Coronary artery (tissue), 2 donors: Measurements from ENCODE around the gene ATG2B.

Experiments
- DNase-seq: peaks from one replicate; pipeline ENCODE4 v3.0.0-alpha.2; 2017; ENCODE audit warnings: low spot score
- H3K27ac ChIP-seq, 2 donors: fragments of 200-600 bp; sonication (generic); one replicate each; pipeline ENCODE4 v1.5.1; 2016 to 2019
- H3K4me3 ChIP-seq: fragments of 200-600 bp; sonication (generic); 2 replicates; pipeline ENCODE4 v1.5.1; 2016; ENCODE audit warnings: mild to moderate bottlenecking, moderate library complexity
- TF ChIP-seq, protein P1 (sequence below): fragments of 200-600 bp; sonication (generic); IDR thresholded peaks from one replicate; pipeline ENCODE4 v1.5.1; 2019; ENCODE audit warnings: antibody characterized with exemption

Gene ATG2B

DNA sequence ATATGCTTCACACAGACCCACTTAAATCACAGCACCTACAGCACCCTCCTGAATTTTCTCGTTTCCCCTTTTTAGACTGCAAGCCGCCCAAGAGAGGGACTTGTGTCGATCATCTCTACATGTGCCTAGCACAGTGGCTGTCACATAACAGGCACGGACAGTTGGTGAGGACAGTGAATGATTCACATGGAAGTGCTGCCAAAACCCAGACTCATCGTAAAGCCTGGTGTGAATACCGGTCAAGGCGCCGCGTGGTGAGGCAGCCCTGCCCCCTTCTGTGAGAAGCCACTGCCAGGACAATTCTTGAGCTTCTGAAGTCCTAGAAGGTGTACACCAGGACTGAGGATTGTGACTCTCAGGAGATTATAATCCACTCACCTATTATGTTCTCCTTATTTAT is 44.3 kb downstream of the ATG2B start:
- DNase-seq, result no peak
- Histone ChIP-seq H3K27ac (no peak overlapping the region), H3K4me3 (no peak overlapping the region)
- TF ChIP-seq, protein P1, sequence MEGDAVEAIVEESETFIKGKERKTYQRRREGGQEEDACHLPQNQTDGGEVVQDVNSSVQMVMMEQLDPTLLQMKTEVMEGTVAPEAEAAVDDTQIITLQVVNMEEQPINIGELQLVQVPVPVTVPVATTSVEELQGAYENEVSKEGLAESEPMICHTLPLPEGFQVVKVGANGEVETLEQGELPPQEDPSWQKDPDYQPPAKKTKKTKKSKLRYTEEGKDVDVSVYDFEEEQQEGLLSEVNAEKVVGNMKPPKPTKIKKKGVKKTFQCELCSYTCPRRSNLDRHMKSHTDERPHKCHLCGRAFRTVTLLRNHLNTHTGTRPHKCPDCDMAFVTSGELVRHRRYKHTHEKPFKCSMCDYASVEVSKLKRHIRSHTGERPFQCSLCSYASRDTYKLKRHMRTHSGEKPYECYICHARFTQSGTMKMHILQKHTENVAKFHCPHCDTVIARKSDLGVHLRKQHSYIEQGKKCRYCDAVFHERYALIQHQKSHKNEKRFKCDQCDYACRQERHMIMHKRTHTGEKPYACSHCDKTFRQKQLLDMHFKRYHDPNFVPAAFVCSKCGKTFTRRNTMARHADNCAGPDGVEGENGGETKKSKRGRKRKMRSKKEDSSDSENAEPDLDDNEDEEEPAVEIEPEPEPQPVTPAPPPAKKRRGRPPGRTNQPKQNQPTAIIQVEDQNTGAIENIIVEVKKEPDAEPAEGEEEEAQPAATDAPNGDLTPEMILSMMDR, result no peak

DNA sequence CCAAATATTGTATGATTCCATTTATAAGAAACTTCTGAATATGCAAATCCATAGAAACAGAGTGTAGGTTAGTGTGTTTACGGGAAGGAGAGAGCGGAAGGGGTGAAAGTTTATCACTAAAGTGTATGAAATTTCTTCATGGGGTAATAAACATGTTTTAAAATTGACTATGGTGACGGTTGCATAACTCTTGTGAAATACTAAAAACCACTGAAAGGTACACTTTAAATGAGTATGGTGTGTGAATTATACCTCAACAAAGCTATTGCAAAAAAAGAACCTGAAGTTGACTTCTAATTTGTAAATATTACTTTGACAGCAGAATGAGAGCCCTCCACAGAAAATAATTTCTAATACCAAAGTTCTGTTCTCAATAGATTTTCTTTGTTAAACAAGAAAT is 47.1 kb downstream of the ATG2B start:
- Histone ChIP-seq H3K27ac (no peak overlapping the region), H3K4me3 (no peak overlapping the region)
- TF ChIP-seq, protein P1, result no peak
- no peak for DNase-seq

DNA sequence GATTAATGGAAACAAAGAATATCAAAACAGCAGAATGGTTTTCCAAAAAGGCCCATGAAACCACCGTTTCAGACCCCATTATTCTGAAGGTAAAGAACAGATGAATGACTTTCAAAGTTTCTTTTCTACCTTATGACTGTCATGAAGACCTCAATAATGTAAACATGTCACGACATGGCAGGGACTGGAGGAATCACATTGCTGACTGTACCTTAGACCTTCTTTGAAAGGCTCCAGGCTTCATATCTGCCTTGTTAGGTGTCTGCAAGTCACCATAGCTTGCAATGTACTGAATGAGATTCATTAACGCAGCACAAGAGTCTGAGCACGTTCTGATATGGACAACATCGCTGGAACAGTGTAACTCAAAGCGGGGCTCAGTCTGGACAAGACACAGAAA is 52.2 kb downstream of the ATG2B start:
- no peak overlapping the region for H3K27ac ChIP-seq
- H3K4me3 ChIP-seq, result no peak overlapping the region
- TF ChIP-seq, protein P1, result no peak
- no peak for DNase-seq

DNA sequence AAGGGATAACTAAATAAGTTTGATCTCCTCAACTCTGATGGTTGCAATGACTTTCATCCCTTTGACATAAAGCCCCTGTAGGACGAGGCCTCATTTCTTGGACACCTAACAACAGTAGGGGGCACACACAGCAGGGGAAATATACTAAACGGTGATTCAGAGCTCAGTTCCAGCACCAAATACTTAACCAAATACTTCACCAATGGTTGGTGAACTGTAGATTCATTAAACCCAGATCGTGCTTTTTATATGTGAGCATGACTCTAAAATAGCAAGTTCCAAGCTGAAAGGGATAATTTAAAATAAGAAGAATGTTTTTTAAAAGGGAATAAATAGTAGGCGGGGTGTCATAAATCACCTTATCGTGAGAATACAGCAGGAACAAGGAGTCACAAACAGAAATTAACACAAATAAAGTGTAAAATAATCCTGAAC is 53.2 kb downstream of the ATG2B start:
- no peak overlapping the region for H3K4me3 ChIP-seq
- no peak for DNase-seq
- H3K27ac ChIP-seq, result no peak overlapping the region
- TF ChIP-seq, protein P1, result no peak

DNA sequence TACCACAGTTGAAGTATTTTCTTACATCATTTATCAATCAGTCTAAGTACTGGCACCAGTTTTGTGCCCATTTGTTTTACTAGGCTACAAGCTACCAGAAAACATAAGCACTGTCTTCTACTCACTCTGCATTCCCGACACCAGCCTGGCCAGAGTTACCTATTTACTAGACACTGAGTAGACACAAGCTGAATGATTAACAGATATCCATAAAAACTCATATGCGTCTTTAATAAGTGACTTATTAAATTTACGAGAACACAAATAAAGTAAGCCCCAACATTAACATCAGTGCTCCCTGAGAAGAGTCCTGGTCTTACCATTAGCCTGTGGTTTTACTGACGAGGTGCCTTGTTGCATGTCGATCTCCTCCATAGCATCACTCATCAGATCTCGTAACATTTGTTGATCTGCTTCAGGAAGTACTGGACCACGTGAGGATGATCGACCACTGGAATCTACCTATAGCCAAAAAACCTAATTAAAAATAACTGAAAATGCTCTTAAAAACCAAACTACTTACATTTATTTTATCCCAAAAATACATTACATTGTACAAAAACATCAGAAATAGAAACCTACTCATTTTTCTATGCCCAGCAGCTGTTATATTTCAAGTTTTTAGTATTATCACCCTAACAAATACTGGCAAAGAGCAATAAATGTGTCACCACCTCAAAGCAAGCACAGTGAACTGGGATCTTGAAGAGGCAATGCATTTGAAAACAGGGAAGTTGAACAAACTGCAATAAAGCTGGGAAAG is 53.8 kb downstream of the ATG2B start:
- H3K4me3 ChIP-seq, result no peak overlapping the region
- no peak for DNase-seq
- TF ChIP-seq, protein P1, result no peak
- no peak overlapping the region for H3K27ac ChIP-seq

DNA sequence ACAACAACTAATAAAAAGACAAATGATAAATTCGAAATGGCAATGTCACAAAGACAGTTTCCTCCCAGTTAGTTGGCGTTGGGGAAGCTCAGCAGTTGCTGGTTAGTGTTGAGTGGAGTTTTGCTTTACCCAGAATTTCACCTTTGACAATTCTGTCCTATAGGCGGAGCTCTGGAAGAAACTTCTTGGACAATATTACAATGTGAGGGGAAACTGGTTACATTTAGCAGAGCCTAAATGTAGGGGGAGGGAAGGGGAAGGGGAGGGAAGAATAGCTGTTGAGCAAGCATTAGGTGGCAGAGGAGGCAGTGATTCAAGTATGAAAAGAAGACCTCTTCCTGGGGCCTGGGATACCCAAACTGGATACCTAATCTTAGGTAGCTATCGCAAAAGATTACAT is 55.7 kb downstream of the ATG2B start:
- Histone ChIP-seq H3K27ac (no peak overlapping the region), H3K4me3 (no peak overlapping the region)
- TF ChIP-seq, protein P1, result no peak

DNA sequence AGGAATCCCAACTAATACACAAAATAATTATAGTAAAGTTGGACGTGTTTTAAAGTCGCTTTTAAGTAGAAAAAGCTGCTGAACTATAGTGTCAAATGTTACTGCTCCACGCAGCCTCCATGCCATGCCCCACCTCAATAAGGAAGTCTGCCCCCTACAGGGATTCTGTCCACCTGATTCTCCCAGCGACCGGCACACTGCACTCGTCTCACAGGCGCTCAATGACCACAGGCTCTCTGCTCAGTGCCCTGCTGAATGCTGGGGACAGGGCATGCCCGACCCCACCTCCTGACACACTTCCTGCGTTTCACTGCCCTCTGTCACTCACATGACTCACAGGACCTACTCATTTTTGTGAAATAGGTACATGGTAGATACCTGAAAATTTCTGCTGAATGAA is 58.2 kb downstream of the ATG2B start:
- DNase-seq, result no peak
- Histone ChIP-seq H3K4me3 (no peak overlapping the region), H3K27ac (no peak overlapping the region)
- TF ChIP-seq, protein P1, result no peak

More for the DNA sequence above, 55.7 kb downstream of the ATG2B start:
- DNase-seq, result no peak
